Neural crest cell (in vitro differentiated cells): Measurements from ENCODE around the gene PEX11A. TPM values are rescaled to one million over a fixed set of nuclear protein-coding genes. Genes with fewer than 3 reads are reported as not detected.

ENCODE experiments used
- DNase-seq: peaks from one replicate; pipeline ENCODE4 v3.0.0; 2021; ENCODE audit warnings: low read depth, mixed read lengths, low spot score
- H3K27ac Mint-ChIP-seq: one replicate; pipeline ENCODE4 v1.8.0; 2021; ENCODE audit warnings: mild to moderate bottlenecking, mixed read lengths; ENCODE audit not compliant: unreplicated experiment
- H3K27me3 Mint-ChIP-seq: 2 replicates; pipeline ENCODE4 v1.8.0; 2021; ENCODE audit warnings: low read depth, mild to moderate bottlenecking, mixed read lengths
- H3K36me3 Mint-ChIP-seq: 2 replicates; pipeline ENCODE4 v1.8.0; 2021; ENCODE audit warnings: low read depth, mild to moderate bottlenecking, mixed read lengths
- H3K4me1 Mint-ChIP-seq: 2 replicates; pipeline ENCODE4 v1.8.0; 2021; ENCODE audit warnings: mixed read lengths
- H3K4me3 Mint-ChIP-seq: one replicate; pipeline ENCODE4 v1.8.0; 2021; ENCODE audit warnings: mild to moderate bottlenecking, mixed read lengths
- H3K9me3 Mint-ChIP-seq: 2 replicates; pipeline ENCODE4 v1.8.0; 2021; ENCODE audit warnings: mixed read lengths
- CTCF ChIP-seq: fragments of 200-600 bp; sonication (generic); conservative IDR thresholded peaks from 2 replicates; pipeline ENCODE4 v1.5.0; 2021; ENCODE audit warnings: antibody characterized with exemption, mild to moderate bottlenecking
- total RNA-seq: library from RNA; stranded (reverse); gene quantifications from 2 replicates; pipeline ENCODE4 v1.2.1, GENCODE V29; 2021

The PEX11A gene
- total RNA-seq, 1 donor from 2014 or later, result 7.9 TPM

GRCh38 chr15:89686522-89686921 lies 4.0 kb downstream of the PEX11A start:
- no peak overlapping the region for H3K27ac Mint-ChIP-seq
- no peak overlapping the region for H3K4me3 Mint-ChIP-seq
- H3K9me3 Mint-ChIP-seq, result no peaks in the 10 kb centered on the region
- H3K36me3 Mint-ChIP-seq, result peaks cover 6% of the 10 kb centered on the region
- H3K27me3 Mint-ChIP-seq, result peaks cover 7% of the 10 kb centered on the region
- DNase-seq, result no peak
- TF ChIP-seq CTCF, result no peak
- peaks cover 20% of the 10 kb centered on the region for H3K4me1 Mint-ChIP-seq

DNA sequence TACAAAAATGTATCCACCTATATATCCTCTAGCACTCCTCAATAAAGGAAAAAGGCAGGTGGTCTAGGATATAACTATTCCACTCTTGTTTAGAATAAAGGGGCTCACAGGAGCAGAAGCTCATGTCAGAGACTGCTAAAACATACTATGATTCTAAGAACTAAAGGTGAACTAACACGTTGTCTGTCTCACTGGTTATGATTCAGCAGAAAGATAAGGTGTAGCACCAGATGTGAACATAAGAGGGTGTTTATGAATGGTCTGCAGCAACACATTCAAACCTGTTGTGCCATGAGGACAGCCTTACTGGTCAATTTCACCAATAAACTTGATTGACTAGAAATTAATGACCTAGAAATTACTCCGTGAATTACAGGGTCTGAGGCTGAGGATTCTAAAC lies 4.6 kb downstream of the PEX11A start:
- Mint-ChIP-seq H3K9me3 (no peaks in the 10 kb centered on the region), H3K27ac (no peak overlapping the region), H3K4me3 (no peak overlapping the region), H3K27me3 (peaks cover 6% of the 10 kb centered on the region), H3K36me3 (peaks cover 6% of the 10 kb centered on the region), H3K4me1 (peaks cover 18% of the 10 kb centered on the region)
- DNase-seq, result no peak
- no peak for TF ChIP-seq CTCF

- H3K27me3 Mint-ChIP-seq, result no peaks in the 10 kb centered on the region
- no peak overlapping the region for H3K27ac Mint-ChIP-seq
- H3K36me3 Mint-ChIP-seq, result peaks cover 6% of the 10 kb centered on the region
- no peak for TF ChIP-seq CTCF
- no peak overlapping the region for H3K4me3 Mint-ChIP-seq
- peaks cover 5% of the 10 kb centered on the region for H3K4me1 Mint-ChIP-seq
- H3K9me3 Mint-ChIP-seq, result no peaks in the 10 kb centered on the region
- DNase-seq, result no peak
These were observed 9.4 kb downstream of the PEX11A start for GRCh38 chr15:89681146-89681545.

GRCh38 chr15:89680282-89680873 lies 10.2 kb downstream of the PEX11A start:
- Mint-ChIP-seq H3K9me3 (no peaks in the 10 kb centered on the region), H3K27ac (no peak overlapping the region), H3K4me3 (no peak overlapping the region), H3K36me3 (peaks cover 3% of the 10 kb centered on the region), H3K4me1 (peaks cover 5% of the 10 kb centered on the region), H3K27me3 (no peaks in the 10 kb centered on the region)
- no peak for TF ChIP-seq CTCF
- DNase-seq, result no peak

- Mint-ChIP-seq H3K27me3 (no peaks in the 10 kb centered on the region), H3K36me3 (peaks cover 2% of the 10 kb centered on the region), H3K4me1 (peaks cover 5% of the 10 kb centered on the region), H3K27ac (no peak within 1 kb of the TSS), H3K4me3 (no peak within 1 kb of the TSS), H3K9me3 (no peaks in the 10 kb centered on the region)
- TF ChIP-seq CTCF, result no peak
- no peak for DNase-seq
These were observed 11.3 kb downstream of the PEX11A start, which contains the start of gene PLIN1 for GRCh38 chr15:89679212-89679611. Gene PLIN1 (minus strand): TSS chr15:89679367. CDS start chr15:89677489, 1,878 bp downstream.
